HFFc6 (cell line): Measurements from ENCODE around the gene SLC4A8. TPM values are rescaled to one million over a fixed set of nuclear protein-coding genes. Genes with fewer than 3 reads are reported as not detected.

ENCODE experiments used
- DNase-seq: peaks from one replicate; pipeline ENCODE4 v3.0.0-alpha.2; 2018
- H3K27ac Mint-ChIP-seq: 2 replicates; pipeline ENCODE4 v1.8.0; 2020; ENCODE audit warnings: mild to moderate bottlenecking, mixed read lengths
- H3K27me3 Mint-ChIP-seq: 2 replicates; pipeline ENCODE4 v1.8.0; 2021; ENCODE audit warnings: mild to moderate bottlenecking, moderate library complexity, mixed read lengths; ENCODE audit not compliant: insufficient read depth
- H3K36me3 Mint-ChIP-seq: 2 replicates; pipeline ENCODE4 v1.8.0; 2021; ENCODE audit warnings: low read depth, mixed read lengths
- H3K4me1 Mint-ChIP-seq: 2 replicates; pipeline ENCODE4 v1.8.0; 2020; ENCODE audit warnings: low read depth, mixed read lengths
- H3K4me3 Mint-ChIP-seq: 2 replicates; pipeline ENCODE4 v1.8.0; 2020; ENCODE audit warnings: mild to moderate bottlenecking, moderate library complexity, mixed read lengths
- H3K9me3 Mint-ChIP-seq: 2 replicates; pipeline ENCODE4 v1.8.0; 2020; ENCODE audit warnings: mild to moderate bottlenecking, mixed read lengths
- CTCF ChIP-seq: fragments of 200-600 bp; sonication (generic); IDR thresholded peaks from 2 replicates; pipeline ENCODE4 v1.5.0; 2021; ENCODE audit warnings: antibody characterized with exemption, mild to moderate bottlenecking
- total RNA-seq, 6 experiments: library from RNA; stranded (reverse); fragmentation: NEBNext Ultra II Directional; extraction: Animal tissue kit (Norgen Biotek cat#: 25700); gene quantifications; 2 replicates in 1 of 6; 3 replicates in 5 of 6; pipeline ENCODE4 v1.2.3, GENCODE V29; 2021

The SLC4A8 gene
- total RNA-seq, 6 experiments from 2014 or later, result 10.2 to 21.9 (median 14.4) TPM

GRCh38 chr12:51401020-51401419 lies 23.6 kb upstream of the SLC4A8 start:
- H3K27ac Mint-ChIP-seq, result no peak overlapping the region
- no peaks in the 10 kb centered on the region for H3K9me3 Mint-ChIP-seq
- no peaks in the 10 kb centered on the region; the same call in 1 of the 2 replicates for H3K27me3 Mint-ChIP-seq
- H3K36me3 Mint-ChIP-seq, result no peaks in the 10 kb centered on the region
- TF ChIP-seq CTCF, result no peak
- H3K4me1 Mint-ChIP-seq, result peaks cover 14% of the 10 kb centered on the region
- DNase-seq, result no peak
- no peak overlapping the region for H3K4me3 Mint-ChIP-seq

- Mint-ChIP-seq H3K27me3 (no peaks in the 10 kb centered on the region; the same call in 1 of the 2 replicates), H3K4me3 (no peak overlapping the region), H3K27ac (no peak overlapping the region), H3K4me1 (peaks cover 10% of the 10 kb centered on the region; the same call in 1 of the 2 replicates), H3K36me3 (no peaks in the 10 kb centered on the region), H3K9me3 (no peaks in the 10 kb centered on the region)
- TF ChIP-seq CTCF, result no peak
- no peak for DNase-seq
Observed at GRCh38 chr12:51401486-51401885, 23.1 kb upstream of the SLC4A8 start.

GRCh38 chr12:51401900-51402299 lies 22.7 kb upstream of the SLC4A8 start:
- no peak overlapping the region for H3K27ac Mint-ChIP-seq
- TF ChIP-seq CTCF, result no peak
- no peak for DNase-seq
- H3K36me3 Mint-ChIP-seq, result no peaks in the 10 kb centered on the region
- no peak overlapping the region for H3K4me3 Mint-ChIP-seq
- no peaks in the 10 kb centered on the region; the same call in 1 of the 2 replicates for H3K27me3 Mint-ChIP-seq
- no peaks in the 10 kb centered on the region for H3K9me3 Mint-ChIP-seq
- H3K4me1 Mint-ChIP-seq, result peaks cover 10% of the 10 kb centered on the region; the same call in 1 of the 2 replicates

GRCh38 chr12:51403159-51403558 lies 21.5 kb upstream of the SLC4A8 start:
- no peak for TF ChIP-seq CTCF
- Mint-ChIP-seq H3K27ac (no peak overlapping the region), H3K9me3 (no peaks in the 10 kb centered on the region), H3K4me3 (no peak overlapping the region), H3K36me3 (no peaks in the 10 kb centered on the region), H3K4me1 (peaks cover 5% of the 10 kb centered on the region; the same call in 1 of the 2 replicates), H3K27me3 (no peaks in the 10 kb centered on the region; the same call in 1 of the 2 replicates)
- no peak for DNase-seq

GRCh38 chr12:51403681-51404136 lies 20.9 kb upstream of the SLC4A8 start:
- H3K4me3 Mint-ChIP-seq, result no peak overlapping the region
- H3K27me3 Mint-ChIP-seq, result no peaks in the 10 kb centered on the region; the same call in 1 of the 2 replicates
- no peaks in the 10 kb centered on the region for H3K9me3 Mint-ChIP-seq
- H3K4me1 Mint-ChIP-seq, result peaks cover 5% of the 10 kb centered on the region; the same call in 1 of the 2 replicates
- DNase-seq, result no peak
- no peak for TF ChIP-seq CTCF
- H3K27ac Mint-ChIP-seq, result no peak overlapping the region
- no peaks in the 10 kb centered on the region for H3K36me3 Mint-ChIP-seq
